Activated CD8-positive, alpha-beta memory T cell treated with anti-CD3 and anti-CD28 coated beads for 1 hour (primary cell): Measurements from ENCODE around the gene TTC12.
"Not testable (repeated sequence)": the region's sequence is repeated elsewhere in the genome, so short reads cannot be mapped to it uniquely, and the experiment has no call there.

Source experiments
- DNase-seq, 2 donors: peaks; one replicate each; pipeline ENCODE4 v3.0.0-alpha.2; 2020; ENCODE audit warnings: low read depth in 1 of 2; ENCODE audit errors: extremely low read depth in 1 of 2

The TTC12 gene

GRCh38 chr11:113282898-113283437 is 31.4 kb upstream of the TTC12 start:
- no peak for DNase-seq

GRCh38 chr11:113283881-113284280 is 30.5 kb upstream of the TTC12 start:
- DNase-seq = no peak

GRCh38 chr11:113286009-113286408 is 28.4 kb upstream of the TTC12 start:
- no peak for DNase-seq

- DNase-seq = no peak
Observed at GRCh38 chr11:113286509-113287497, 27.6 kb upstream of the TTC12 start.

- DNase-seq = no peak
Observed at GRCh38 chr11:113287801-113288200, 26.6 kb upstream of the TTC12 start.

- DNase-seq = no peak
Observed at GRCh38 chr11:113288286-113288863, 26.0 kb upstream of the TTC12 start.

- DNase-seq = peak in 1 of 2 donors; percentile 42
Observed at GRCh38 chr11:113289431-113290187, 24.8 kb upstream of the TTC12 start.

- DNase-seq = no peak
Observed at GRCh38 chr11:113293936-113294335, 20.4 kb upstream of the TTC12 start.

- no peak for DNase-seq
Observed at GRCh38 chr11:113295993-113296392, 18.4 kb upstream of the TTC12 start.

GRCh38 chr11:113296447-113297205 is 17.8 kb upstream of the TTC12 start:
- no peak for DNase-seq

GRCh38 chr11:113298496-113298895 is 15.9 kb upstream of the TTC12 start:
- not testable (repeated sequence) for DNase-seq

GRCh38 chr11:113304916-113305315 is 9.5 kb upstream of the TTC12 start:
- no peak for DNase-seq

GRCh38 chr11:113305440-113306336 is 8.7 kb upstream of the TTC12 start:
- DNase-seq = peak; percentile 12 to 57

- no peak for DNase-seq
Observed at GRCh38 chr11:113308601-113309000, 5.8 kb upstream of the TTC12 start.

- DNase-seq = no peak
Observed at GRCh38 chr11:113311536-113311935, 2.8 kb upstream of the TTC12 start.

- DNase-seq = no peak
Observed at GRCh38 chr11:113313601-113314000, 782 bp upstream of the TTC12 start.

- no peak for DNase-seq
Observed at GRCh38 chr11:113314065-113314388, 356 bp upstream of the TTC12 start.

- no peak for DNase-seq
Observed at GRCh38 chr11:113315811-113316210, 1.4 kb downstream of the TTC12 start.

GRCh38 chr11:113316256-113316655 is 1.9 kb downstream of the TTC12 start:
- no peak for DNase-seq

GRCh38 chr11:113317339-113317738 is 3.0 kb downstream of the TTC12 start:
- DNase-seq = no peak
